Mesendoderm (in vitro differentiated cells): ENCODE results near the gene LRCH1.

Source experiments
- DNase-seq: peaks from one replicate; pipeline ENCODE4 v3.0.0; 2013
- H2AK5ac ChIP-seq: 2 replicates; pipeline ENCODE4 v1.6.1; 2013; ENCODE audit warnings: low read length, inconsistent platforms
- H2BK120ac ChIP-seq: 2 replicates; pipeline ENCODE4 v1.6.1; 2013; ENCODE audit warnings: low read depth, mild to moderate bottlenecking, low read length, moderate library complexity, mixed read lengths
- H2BK15ac ChIP-seq: replicated peaks from 2 replicates; pipeline ENCODE4 v1.6.1; 2013; ENCODE audit warnings: low read depth, mild to moderate bottlenecking, moderate library complexity
- H2BK5ac ChIP-seq: 2 replicates; pipeline ENCODE4 v1.6.1; 2013; ENCODE audit warnings: low read length, inconsistent platforms
- H3K18ac ChIP-seq: 2 replicates; pipeline ENCODE4 v1.6.1; 2013; ENCODE audit warnings: mild to moderate bottlenecking, low read length, mixed read lengths
- H3K23ac ChIP-seq: one replicate; pipeline ENCODE4 v1.6.1; 2013; ENCODE audit warnings: low read length
- H3K27ac ChIP-seq: 2 replicates; pipeline ENCODE4 v1.5.1; 2013; ENCODE audit warnings: low read depth, mild to moderate bottlenecking, inconsistent platforms, low read length, moderate library complexity
- H3K27me3 ChIP-seq: 2 replicates; pipeline ENCODE4 v1.6.1; 2013; ENCODE audit warnings: low read length, control low read depth, mild to moderate bottlenecking, inconsistent platforms; ENCODE audit not compliant: insufficient read depth, poor library complexity
- H3K36me3 ChIP-seq: 2 replicates; pipeline ENCODE4 v1.6.1; 2013; ENCODE audit warnings: low read length, inconsistent platforms; ENCODE audit not compliant: control insufficient read depth, insufficient read depth
- H3K4ac ChIP-seq: one replicate; pipeline ENCODE4 v1.6.1; 2013; ENCODE audit warnings: low read depth, mild to moderate bottlenecking, low read length, moderate library complexity
- H3K4me1 ChIP-seq: 2 replicates; pipeline ENCODE4 v1.6.1; 2013; ENCODE audit warnings: low read depth, low read length, inconsistent platforms; ENCODE audit not compliant: control insufficient read depth
- H3K4me2 ChIP-seq: 2 replicates; pipeline ENCODE4 v1.6.1; 2013; ENCODE audit warnings: low read length
- H3K4me3 ChIP-seq: 2 replicates; pipeline ENCODE4 v1.5.1; 2013; ENCODE audit warnings: mild to moderate bottlenecking, low read length
- H3K56ac ChIP-seq: one replicate; pipeline ENCODE4 v1.6.1; 2013; ENCODE audit warnings: low read length
- H3K79me1 ChIP-seq: 2 replicates; pipeline ENCODE4 v1.6.1; 2013; ENCODE audit warnings: low read length, inconsistent platforms
- H3K79me2 ChIP-seq: 2 replicates; pipeline ENCODE4 v1.6.1; 2013; ENCODE audit warnings: mild to moderate bottlenecking, low read length; ENCODE audit not compliant: control insufficient read depth, insufficient read depth
- H3K9ac ChIP-seq: 2 replicates; pipeline ENCODE4 v1.6.1; 2013; ENCODE audit warnings: low read length, inconsistent platforms
- H4K5ac ChIP-seq: one replicate; pipeline ENCODE4 v1.6.1; 2013; ENCODE audit warnings: low read length
- H4K8ac ChIP-seq: one replicate; pipeline ENCODE4 v1.6.1; 2013; ENCODE audit warnings: low read depth, mild to moderate bottlenecking, control low read depth, low read length, moderate library complexity
- WGBS: extraction: QIAGEN DNeasy Blood & Tissue Kit; methylation state at CpG from one replicate; pipeline ENCODE4 v1.1.7; 2013; ENCODE audit warnings: low lambda C conversion rate, missing lambda C conversion rate; ENCODE audit not compliant: insufficient coverage; ENCODE audit errors: extremely low coverage; 5-methylcytosine and 5-hydroxymethylcytosine counted together

Gene LRCH1

GRCh38 chr13:46621792-46622629 is 69.0 kb downstream of the LRCH1 start:
- Histone ChIP-seq H3K36me3 (no peaks in the 10 kb centered on the region), H2BK15ac (no peak overlapping the region), H3K4me2 (no peak overlapping the region), H3K4me1 (peaks cover 5% of the 10 kb centered on the region), H2BK120ac (no peak overlapping the region), H4K8ac (no peak overlapping the region), H3K9ac (no peak overlapping the region), H3K18ac (no peak overlapping the region), H3K79me1 (peaks cover 9% of the 10 kb centered on the region), H3K27ac (no peak overlapping the region), H3K79me2 (peaks cover 14% of the 10 kb centered on the region), H3K56ac (no peak overlapping the region), H3K23ac (no peak overlapping the region), H3K4me3 (no peak overlapping the region), H3K4ac (no peak overlapping the region), H2AK5ac (no peak overlapping the region), H4K5ac (no peak overlapping the region), H3K27me3 (no peaks in the 10 kb centered on the region), H2BK5ac (no peak overlapping the region)
- DNase-seq = no peak
- WGBS = no CpG with 5 or more reads among the region's 4 CpGs

GRCh38 chr13:46622630-46623256 is 69.8 kb downstream of the LRCH1 start:
- Histone ChIP-seq H2AK5ac (no peak overlapping the region), H3K27me3 (no peaks in the 10 kb centered on the region), H3K9ac (no peak overlapping the region), H3K79me2 (peaks cover 15% of the 10 kb centered on the region), H3K18ac (no peak overlapping the region), H2BK5ac (no peak overlapping the region), H3K4me1 (peaks cover 5% of the 10 kb centered on the region), H3K79me1 (peaks cover 8% of the 10 kb centered on the region), H3K56ac (no peak overlapping the region), H2BK15ac (no peak overlapping the region), H3K4me3 (no peak overlapping the region), H3K4ac (no peak overlapping the region), H3K23ac (no peak overlapping the region), H3K36me3 (no peaks in the 10 kb centered on the region), H3K27ac (no peak overlapping the region), H4K8ac (no peak overlapping the region), H3K4me2 (no peak overlapping the region), H2BK120ac (no peak overlapping the region), H4K5ac (no peak overlapping the region)
- DNase-seq = no peak
- no CpG with 5 or more reads among the region's 4 CpGs for WGBS

DNA sequence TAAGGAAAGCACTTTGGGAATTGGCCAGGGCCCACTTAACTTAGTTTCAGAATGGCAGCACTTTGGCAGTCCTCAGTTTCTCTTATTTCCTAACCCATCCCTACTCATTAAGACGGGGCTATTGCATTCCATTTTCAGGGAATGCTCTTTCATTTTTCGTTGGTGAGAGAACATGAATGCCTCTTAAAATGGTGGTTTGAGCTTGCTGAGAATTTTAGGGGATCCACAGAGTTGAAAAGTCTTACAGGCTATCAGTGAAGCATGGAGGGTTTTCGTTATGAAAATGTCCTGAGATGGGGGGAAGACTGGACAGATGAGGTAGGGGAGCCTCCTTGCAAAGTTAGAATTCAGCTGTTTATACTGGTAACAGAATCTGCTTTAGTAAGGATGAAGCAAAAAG is 71.4 kb downstream of the LRCH1 start:
- peaks cover 7% of the 10 kb centered on the region for H3K79me1 ChIP-seq
- H2AK5ac ChIP-seq = no peak overlapping the region
- H3K27me3 ChIP-seq = no peaks in the 10 kb centered on the region
- no peak overlapping the region for H3K4me3 ChIP-seq
- no peak overlapping the region for H2BK5ac ChIP-seq
- no peak for DNase-seq
- no peak overlapping the region for H3K56ac ChIP-seq
- H2BK120ac ChIP-seq = no peak overlapping the region
- no peak overlapping the region for H3K9ac ChIP-seq
- H4K8ac ChIP-seq = no peak overlapping the region
- no peak overlapping the region for H3K4me2 ChIP-seq
- H3K23ac ChIP-seq = no peak overlapping the region
- H3K4ac ChIP-seq = no peak overlapping the region
- no peaks in the 10 kb centered on the region for H3K36me3 ChIP-seq
- H3K18ac ChIP-seq = no peak overlapping the region
- WGBS = no CpG with 5 or more reads among the region's 3 CpGs
- no peak overlapping the region for H2BK15ac ChIP-seq
- H4K5ac ChIP-seq = no peak overlapping the region
- H3K79me2 ChIP-seq = peaks cover 17% of the 10 kb centered on the region
- H3K4me1 ChIP-seq = peaks cover 5% of the 10 kb centered on the region
- no peak overlapping the region for H3K27ac ChIP-seq

DNA sequence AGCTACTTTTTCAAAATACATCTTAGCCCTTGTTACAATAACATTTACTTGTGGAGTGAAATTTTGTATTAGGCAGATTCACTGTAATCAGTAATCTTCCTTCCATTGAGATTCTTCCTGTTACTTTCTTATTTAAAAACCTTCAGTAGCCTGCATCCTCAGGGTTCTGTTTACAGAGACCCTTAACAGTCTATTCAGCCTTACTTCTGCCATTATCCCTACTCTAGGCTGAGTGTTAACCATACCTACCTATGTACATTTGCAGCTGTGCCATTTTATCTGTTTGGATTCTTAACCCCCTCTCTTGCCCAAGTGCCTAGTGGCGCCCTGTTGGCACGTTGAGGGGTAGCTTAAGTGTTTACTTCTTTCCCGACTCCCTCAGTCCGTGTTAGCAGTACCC is 71.9 kb downstream of the LRCH1 start:
- Histone ChIP-seq H3K56ac (no peak overlapping the region), H3K4me3 (no peak overlapping the region), H3K27me3 (no peaks in the 10 kb centered on the region), H3K36me3 (no peaks in the 10 kb centered on the region), H2BK5ac (no peak overlapping the region), H3K18ac (no peak overlapping the region), H3K4me1 (peaks cover 10% of the 10 kb centered on the region), H3K4ac (no peak overlapping the region), H3K79me1 (peaks cover 7% of the 10 kb centered on the region), H2BK120ac (no peak overlapping the region), H3K9ac (no peak overlapping the region), H2BK15ac (no peak overlapping the region), H3K4me2 (no peak overlapping the region), H3K79me2 (peaks cover 17% of the 10 kb centered on the region), H4K5ac (no peak overlapping the region), H4K8ac (no peak overlapping the region), H3K27ac (no peak overlapping the region), H3K23ac (no peak overlapping the region), H2AK5ac (no peak overlapping the region)
- no peak for DNase-seq
- WGBS = no CpG with 5 or more reads among the region's 4 CpGs

DNA sequence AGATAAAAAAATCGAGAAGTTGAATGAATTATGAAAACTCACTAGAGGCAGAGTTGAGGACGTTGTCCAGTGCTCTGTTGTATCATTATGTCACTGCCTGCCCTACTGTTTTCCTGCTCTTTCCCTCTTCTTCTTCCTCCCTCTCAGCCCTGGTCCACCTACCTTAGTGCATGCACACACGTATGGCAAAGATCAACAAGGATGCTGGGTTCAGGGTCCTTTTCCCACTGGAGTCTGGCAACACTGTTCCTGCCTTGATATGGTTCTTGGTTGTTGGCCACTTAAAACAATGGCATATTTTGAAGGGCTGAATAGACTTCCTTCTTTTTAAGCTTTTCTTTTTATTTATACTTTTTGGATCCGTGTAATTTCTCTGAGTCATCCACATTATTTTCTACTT is 74.5 kb downstream of the LRCH1 start:
- H3K27ac ChIP-seq = no peak overlapping the region
- H3K23ac ChIP-seq = no peak overlapping the region
- no peak overlapping the region for H2BK120ac ChIP-seq
- H4K5ac ChIP-seq = no peak overlapping the region
- H2AK5ac ChIP-seq = no peak overlapping the region
- peaks cover 8% of the 10 kb centered on the region for H3K4me1 ChIP-seq
- no CpG with 5 or more reads among the region's 4 CpGs for WGBS
- H4K8ac ChIP-seq = no peak overlapping the region
- no peak overlapping the region for H3K56ac ChIP-seq
- H2BK15ac ChIP-seq = no peak overlapping the region
- peaks cover 11% of the 10 kb centered on the region for H3K79me2 ChIP-seq
- no peaks in the 10 kb centered on the region for H3K27me3 ChIP-seq
- no peak overlapping the region for H3K4me2 ChIP-seq
- H3K18ac ChIP-seq = no peak overlapping the region
- no peak overlapping the region for H2BK5ac ChIP-seq
- no peak for DNase-seq
- H3K36me3 ChIP-seq = no peaks in the 10 kb centered on the region
- H3K79me1 ChIP-seq = peaks cover 4% of the 10 kb centered on the region
- no peak overlapping the region for H3K4ac ChIP-seq
- H3K4me3 ChIP-seq = no peak overlapping the region
- no peak overlapping the region for H3K9ac ChIP-seq
